T-helper 1 cell (primary cell): ENCODE measurements around the gene NMT1.
A peak's percentile ranks its signal among the peaks of the same experiment; 100 is the strongest.
"Not testable (repeated sequence)": the region's sequence is repeated elsewhere in the genome, so short reads cannot be mapped to it uniquely, and the experiment has no call there.

ENCODE experiments used
- DNase-seq, 5 donors: peaks; one replicate each; pipeline ENCODE4 v3.0.0-alpha.2; 2012 to 2020

Gene NMT1

GRCh38 chr17:45123076-45123770 lies 62.1 kb downstream of the NMT1 start:
- no peak for DNase-seq

- peak in 1 of 5 donors; percentile 37 for DNase-seq
Observed at GRCh38 chr17:45123930-45124796, 63.0 kb downstream of the NMT1 start.

GRCh38 chr17:45124797-45125122 lies 63.6 kb downstream of the NMT1 start:
- DNase-seq, result not testable (repeated sequence)

DNA sequence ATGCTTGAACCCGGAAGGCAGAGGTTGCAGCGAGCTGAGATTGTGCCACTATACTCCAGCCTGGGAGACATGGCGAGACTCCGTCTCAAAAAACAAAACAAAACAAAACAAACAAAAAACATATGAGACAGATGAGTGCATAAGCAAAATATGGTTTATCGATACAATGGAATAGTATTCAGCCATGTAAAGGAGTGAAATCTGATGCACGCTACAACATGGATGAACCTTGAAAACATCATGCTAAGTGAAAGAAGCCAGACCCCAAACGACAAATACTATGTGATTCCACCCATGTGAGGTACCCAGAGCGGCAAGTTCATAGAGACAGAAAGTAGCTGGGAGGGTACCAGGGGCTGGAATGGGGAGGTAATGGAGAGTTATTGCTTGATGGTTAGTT lies 64.4 kb downstream of the NMT1 start:
- DNase-seq, result no peak

DNA sequence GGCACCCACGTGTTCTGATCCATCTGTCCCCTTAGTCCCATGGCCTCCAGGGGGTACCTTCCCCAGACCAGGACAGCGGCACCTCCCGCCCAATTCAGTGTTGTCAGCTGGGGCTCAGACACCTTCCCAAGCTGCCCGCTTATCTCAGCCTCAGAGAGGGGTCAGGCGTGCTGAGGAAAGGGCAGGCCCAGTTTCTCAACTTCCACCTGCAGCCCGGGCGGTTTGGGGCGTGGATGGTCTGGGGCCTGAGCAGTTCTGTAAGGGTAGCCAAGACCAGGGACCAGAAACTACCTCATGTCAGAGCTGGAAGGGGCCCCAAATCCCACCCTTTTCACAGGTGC lies 66.1 kb downstream of the NMT1 start:
- no peak for DNase-seq

DNA sequence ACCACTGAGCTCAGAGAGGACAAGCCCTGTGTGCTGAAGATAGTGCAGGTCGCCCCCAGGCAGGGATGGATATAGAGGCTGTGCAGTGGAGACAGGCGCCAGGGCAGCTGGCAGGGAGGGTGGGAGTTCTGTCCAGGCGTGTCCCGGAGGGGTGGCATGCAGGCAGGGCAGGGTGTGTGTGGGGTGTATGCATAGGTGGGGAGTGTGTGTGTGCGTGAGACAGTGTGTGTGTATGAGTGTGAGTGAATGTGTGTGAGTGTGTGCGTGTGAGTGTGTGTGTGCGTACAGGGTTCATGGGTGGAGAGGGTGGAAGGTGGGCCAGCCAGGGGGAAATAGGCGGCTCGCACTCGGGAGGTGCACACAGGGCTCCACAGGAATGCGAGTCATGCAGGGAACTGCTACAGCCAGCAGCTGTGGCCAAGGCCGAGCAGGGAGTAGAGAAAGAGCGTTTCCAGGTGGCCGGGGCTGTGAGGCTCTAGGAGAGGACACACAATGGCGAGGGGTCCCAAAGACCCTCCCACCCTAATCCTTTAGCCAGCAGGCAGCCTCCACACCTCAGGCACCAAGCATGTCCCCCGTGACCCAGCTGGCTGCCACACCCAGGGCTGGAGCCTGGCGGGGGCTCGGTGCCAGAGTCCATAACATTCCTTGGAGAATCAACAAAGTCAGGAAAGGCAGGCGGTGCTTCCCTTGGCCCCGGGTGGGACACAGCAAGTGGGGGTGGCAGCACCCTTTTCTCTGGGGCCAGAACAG lies 66.6 kb downstream of the NMT1 start:
- no peak for DNase-seq

DNA sequence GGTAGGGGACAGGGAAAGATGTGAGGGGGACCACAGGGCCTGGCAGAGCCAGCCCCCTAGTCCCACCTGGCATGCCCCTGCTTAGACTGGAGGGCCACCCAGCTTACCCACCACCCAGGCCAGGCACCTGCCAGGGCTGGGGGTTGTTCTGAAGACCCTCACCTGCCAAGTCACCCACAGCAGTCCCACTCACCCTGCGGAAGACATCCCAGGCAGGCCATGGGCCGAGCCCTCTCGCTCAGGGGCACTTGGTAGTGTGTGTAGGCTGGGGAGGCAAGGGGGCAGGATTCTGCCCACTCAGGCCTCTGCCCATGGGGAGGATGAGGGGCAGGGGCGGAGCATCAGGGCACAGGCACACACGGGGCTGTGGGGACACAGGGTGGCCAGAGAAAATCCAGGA lies 67.2 kb downstream of the NMT1 start:
- DNase-seq, result no peak

DNA sequence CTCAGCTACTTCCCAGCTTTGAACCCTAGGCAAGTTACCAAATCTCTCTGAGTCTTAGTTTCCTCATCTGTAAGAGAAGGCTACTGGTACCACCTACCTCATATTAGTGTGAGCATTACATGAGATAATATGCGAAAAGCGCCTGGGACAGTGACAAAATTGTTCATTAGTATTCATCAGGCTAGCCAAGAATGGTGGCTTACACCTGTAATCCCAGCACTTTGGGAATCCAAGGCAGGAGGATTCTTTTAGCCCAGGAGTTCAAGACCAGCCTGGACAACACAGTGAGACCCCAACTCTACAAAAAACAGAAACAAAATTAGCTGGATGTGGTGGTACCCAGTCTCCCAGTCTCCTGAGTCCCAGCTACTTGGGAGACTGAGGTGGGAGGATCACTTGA lies 67.9 kb downstream of the NMT1 start:
- no peak for DNase-seq

DNA sequence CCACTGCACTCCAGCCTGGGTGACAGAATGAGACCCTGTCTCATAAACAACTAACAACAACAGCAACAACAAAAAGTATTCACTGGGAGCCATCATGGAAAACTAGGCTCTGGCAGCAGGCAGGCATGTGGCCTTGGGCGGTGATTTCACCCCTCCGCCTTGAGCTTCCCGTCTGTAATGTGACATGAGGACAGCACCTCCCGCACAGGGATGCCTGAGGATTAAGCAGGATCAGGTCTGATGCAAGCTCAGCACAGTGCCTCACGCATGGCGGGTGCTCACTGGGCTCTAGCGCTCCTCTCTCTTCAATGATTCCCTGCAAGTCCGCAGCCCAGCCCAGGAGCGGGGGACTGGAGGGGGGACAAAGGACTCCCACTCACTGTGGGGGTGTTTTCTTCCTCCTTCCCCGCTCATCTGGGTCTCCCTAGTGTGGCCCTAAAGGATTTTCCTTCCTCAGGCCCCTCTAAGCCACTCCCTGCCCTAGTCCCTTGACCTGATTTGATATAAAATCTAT lies 68.4 kb downstream of the NMT1 start:
- DNase-seq, result no peak

GRCh38 chr17:45129940-45130680 lies 69.0 kb downstream of the NMT1 start:
- no peak for DNase-seq

- no peak for DNase-seq
Observed at GRCh38 chr17:45130681-45131615, 69.8 kb downstream of the NMT1 start.

DNA sequence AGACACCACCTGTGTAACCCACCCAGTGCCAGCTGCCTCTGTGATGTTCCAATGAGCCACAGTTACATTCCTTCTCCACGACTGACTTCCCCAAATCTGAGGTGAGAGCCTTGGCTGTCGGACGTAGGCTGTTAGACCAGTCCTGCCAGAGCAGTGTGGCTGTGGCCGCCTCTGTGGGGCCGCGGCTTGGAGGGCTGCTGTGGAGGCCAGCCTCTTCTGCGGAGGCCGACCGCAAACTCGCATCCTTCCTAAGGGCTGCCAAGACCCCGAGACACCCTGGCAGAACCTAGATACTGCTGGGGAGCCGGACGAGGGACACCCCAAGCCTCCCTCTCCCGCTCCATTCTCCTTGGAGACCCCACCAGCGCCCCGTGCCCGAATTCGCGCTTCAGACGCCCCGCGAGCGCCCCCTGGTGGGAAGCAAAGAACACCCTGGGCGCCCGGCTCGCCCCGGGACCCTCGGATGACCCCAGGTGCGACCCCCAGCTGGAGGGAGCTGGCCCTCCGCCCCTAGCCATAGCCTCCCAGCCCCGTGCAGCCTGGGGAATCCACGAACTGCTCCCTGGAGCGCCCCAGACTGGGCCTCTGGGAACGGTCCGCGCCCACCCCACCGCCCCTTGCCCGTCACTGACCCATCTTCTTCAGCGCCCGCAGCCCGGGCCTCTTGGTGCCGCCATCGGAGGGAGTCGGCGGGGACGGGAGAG lies 70.7 kb downstream of the NMT1 start:
- DNase-seq, result peak in 4 of 5 donors; percentile 32 to 41 (median 34)

GRCh38 chr17:45132320-45132571 lies 71.1 kb downstream of the NMT1 start, which contains the start of gene PLCD3:
PLCD3 (minus strand) TSS chr17:45132515; CDS start chr17:45132410, 105 bp downstream.
- peak in 2 of 5 donors; percentile 61 to 71 for DNase-seq

DNA sequence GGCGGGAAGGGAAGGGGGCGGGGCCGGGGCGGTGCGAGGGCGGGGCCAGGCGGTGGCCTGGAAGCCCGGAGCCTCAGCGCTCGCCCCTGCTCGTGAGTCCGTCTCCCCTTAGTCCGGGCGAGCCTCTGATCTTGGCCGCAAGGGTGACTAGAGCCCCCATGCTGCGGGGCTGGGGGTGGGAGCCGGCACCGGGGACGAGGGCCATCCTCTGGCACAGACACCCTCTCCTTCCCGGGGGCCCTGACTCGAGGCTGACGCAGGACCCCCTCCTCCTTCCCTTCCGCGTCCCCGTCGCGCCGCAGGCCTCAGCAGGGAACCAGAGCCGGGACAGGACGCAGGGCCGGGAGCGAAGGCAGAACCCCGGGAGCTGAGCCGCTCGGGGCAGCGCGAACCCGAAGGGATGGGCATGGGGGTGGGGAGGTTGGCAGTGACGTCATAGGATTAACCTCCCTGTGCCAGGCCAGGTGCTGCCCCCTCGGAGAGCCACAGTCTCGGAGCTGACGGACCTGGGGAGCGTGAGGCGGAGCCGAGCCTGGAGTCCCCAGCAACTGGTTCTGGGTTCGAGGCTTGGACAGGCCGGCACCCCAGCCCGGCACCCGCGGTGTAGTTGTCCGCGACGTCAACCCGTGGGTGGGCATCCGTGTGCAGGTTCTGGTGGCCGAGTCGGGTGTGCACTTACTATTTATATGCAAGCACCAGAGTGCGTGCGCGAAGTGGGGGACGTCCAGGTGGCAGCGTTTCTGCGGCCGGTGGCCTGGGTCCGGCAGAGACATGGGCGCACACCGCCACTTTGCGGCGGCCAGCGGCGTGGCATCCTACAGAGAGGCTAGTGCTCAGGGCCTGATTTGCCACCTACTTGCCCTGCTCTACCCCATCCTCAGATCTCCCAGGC lies 71.7 kb downstream of the NMT1 start:
- peak; percentile 33 to 73 (median 63) for DNase-seq

DNA sequence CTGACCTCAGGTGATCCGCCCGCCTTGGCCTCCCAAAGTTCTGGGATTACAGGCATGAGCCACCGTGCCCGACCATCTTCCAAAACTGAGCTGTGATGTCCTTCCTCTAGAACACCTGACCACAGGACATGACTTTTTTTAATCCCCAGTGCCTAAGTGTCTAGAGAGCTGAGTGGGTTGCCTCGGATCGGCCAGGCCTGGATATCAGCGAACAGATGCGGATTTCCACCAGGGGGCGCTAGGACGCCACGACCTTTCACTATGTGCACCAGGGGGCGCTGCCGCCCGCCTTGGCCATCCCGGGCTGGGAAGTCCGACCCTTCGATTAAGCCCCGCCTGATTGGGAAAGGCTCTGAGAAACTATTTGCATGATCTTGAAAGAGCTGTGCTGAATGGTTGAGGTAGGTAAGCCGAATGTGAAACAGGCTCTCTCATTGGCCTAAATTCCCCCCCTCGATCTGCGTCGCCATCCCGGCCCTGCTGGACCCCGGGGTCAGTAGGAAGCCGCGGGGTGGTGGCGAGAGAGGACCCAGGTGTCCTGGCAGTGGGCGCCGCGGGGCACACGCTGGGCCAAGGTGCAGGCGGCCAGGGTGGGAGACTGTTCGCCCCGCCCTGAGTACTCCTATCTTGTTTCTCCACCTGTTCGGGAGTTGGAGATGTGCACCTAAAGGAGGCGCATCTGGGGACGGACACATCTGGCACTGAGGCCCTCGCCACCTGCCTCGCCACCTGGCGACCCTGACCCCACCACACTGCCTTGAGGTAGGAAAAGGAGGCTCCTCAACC lies 74.3 kb downstream of the NMT1 start, which contains the start of gene ACBD4:
Gene ACBD4, plus strand, starts transcription at position 496 of the 786 bp plus-strand sequence. CDS start 458 bp downstream, outside the sequence.
- DNase-seq, result peak; percentile 88 to 97 (median 95)

DNA sequence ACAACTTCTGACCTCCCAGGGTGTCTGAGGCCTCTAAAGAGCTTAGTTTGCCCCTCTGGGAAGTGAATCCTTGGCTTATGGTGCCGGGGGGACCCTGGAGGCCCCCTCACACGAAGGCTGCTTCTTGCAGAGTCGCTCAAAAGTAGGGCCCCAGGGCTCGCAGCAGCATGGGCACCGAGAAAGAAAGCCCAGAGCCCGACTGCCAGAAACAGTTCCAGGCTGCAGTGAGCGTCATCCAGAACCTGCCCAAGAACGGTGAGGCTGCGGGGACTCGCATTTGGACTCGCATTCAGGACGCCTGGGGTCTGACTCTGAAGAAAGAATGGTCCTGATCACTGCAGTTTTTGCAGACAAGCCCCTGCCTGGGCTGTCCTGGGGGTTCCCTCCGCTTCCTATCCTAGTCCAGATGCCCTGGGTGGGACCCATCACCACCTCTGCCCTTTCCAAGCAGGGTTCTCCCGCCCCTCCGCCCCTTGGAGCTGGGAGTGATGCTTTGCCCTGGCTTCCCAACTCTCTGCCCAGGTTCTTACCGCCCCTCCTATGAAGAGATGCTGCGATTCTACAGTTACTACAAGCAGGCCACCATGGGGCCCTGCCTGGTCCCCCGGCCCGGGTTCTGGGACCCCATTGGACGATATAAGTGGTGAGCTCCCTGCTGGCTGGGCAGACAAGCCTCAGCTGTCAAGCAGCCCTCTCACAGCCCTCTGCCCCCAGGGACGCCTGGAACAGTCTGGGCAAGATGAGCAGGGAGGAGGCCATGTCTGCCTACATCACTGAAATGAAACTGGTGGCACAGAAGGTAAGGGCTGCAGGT lies 75.1 kb downstream of the NMT1 start:
- no peak for DNase-seq

GRCh38 chr17:45136846-45137560 lies 75.9 kb downstream of the NMT1 start:
- no peak for DNase-seq
